Muscle of leg (tissue), 11 donors: ENCODE measurements around the gene RPL32. TPM values are rescaled to one million over a fixed set of nuclear protein-coding genes. Genes with fewer than 3 reads are reported as not detected.
A peak's percentile ranks its signal among the peaks of the same experiment; 100 is the strongest.
"Not testable (repeated sequence)": the region's sequence is repeated elsewhere in the genome, so short reads cannot be mapped to it uniquely, and the experiment has no call there.

Source experiments
- DNase-seq: peaks from one replicate; pipeline ENCODE4 v3.0.0; 2013
- H3K27ac ChIP-seq: one replicate; pipeline ENCODE4 v1.5.1; 2013; ENCODE audit warnings: mild to moderate bottlenecking, low read length, control low read depth
- H3K27me3 ChIP-seq: one replicate; pipeline ENCODE4 v1.6.1; 2013; ENCODE audit warnings: low read length; ENCODE audit not compliant: control insufficient read depth, insufficient read depth
- H3K36me3 ChIP-seq: one replicate; pipeline ENCODE4 v1.6.1; 2013; ENCODE audit warnings: low read length; ENCODE audit not compliant: control insufficient read depth, insufficient read depth
- H3K4me1 ChIP-seq: one replicate; pipeline ENCODE4 v1.6.1; 2013; ENCODE audit warnings: low read length; ENCODE audit not compliant: control insufficient read depth, insufficient read depth
- H3K4me3 ChIP-seq: one replicate; pipeline ENCODE4 v1.5.1; 2013; ENCODE audit warnings: low read length, control low read depth
- H3K9me3 ChIP-seq: replicated peaks from 2 replicates; pipeline ENCODE4 v1.6.1; 2013; ENCODE audit warnings: low read depth, low read length; ENCODE audit not compliant: control insufficient read depth
- WGBS: methylation state at CpG from one replicate; pipeline ENCODE4 v1.1.5; 2013; ENCODE audit warnings: missing lambda C conversion rate; ENCODE audit not compliant: insufficient coverage; 5-methylcytosine and 5-hydroxymethylcytosine counted together
- polyA plus RNA-seq, 8 donors: library from polyadenylated mRNA; unstranded; fragments of 120-200 nt; gene quantifications; one replicate each; pipeline versions ENCODE4 v1.2.1 to v1.2.3, GENCODE V29; 2013; ENCODE audit warnings: inconsistent platforms in 1 of 8, low replicate concordance in 1 of 8; ENCODE audit not compliant: insufficient read length in 8 of 8, insufficient read depth in 1 of 8
- total RNA-seq: library from RNA; stranded (reverse); fragments of 120-200 nt; gene quantifications from one replicate; pipeline ENCODE4 v1.2.4, GENCODE V29; 2013

Gene RPL32
- total and polyA plus RNA-seq, 9 donors = 2,697 to 4,199 (median 3,050) TPM

- H3K27ac ChIP-seq = peak overlapping the region; percentile 94
- DNase-seq = peak; percentile 74
- peaks cover 32% of the 10 kb centered on the region for H3K4me1 ChIP-seq
Observed at GRCh38 chr3:12798559-12799179, 42.7 kb downstream of the RPL32 start.

GRCh38 chr3:12797892-12798558, 43.3 kb downstream of the RPL32 start:
- Histone ChIP-seq H3K27me3 (peaks cover 2% of the 10 kb centered on the region), H3K4me3 (peak overlapping the region; percentile 86), H3K27ac (peak overlapping the region; percentile 94), H3K36me3 (peaks cover 3% of the 10 kb centered on the region), H3K9me3 (no peaks in the 10 kb centered on the region), H3K4me1 (peaks cover 32% of the 10 kb centered on the region)
- DNase-seq = no peak
- WGBS = 56% methylated on average over 5 of the region's 8 CpGs

More at GRCh38 chr3:12798559-12799179, 42.7 kb downstream of the RPL32 start:
- peaks cover 2% of the 10 kb centered on the region for H3K27me3 ChIP-seq
- H3K36me3 ChIP-seq = peaks cover 9% of the 10 kb centered on the region
- peak overlapping the region; percentile 86 for H3K4me3 ChIP-seq
- no peaks in the 10 kb centered on the region for H3K9me3 ChIP-seq
- 46% methylated on average over 8 of the region's 12 CpGs for WGBS

- DNase-seq = no peak
- H3K27me3 ChIP-seq = peaks cover 2% of the 10 kb centered on the region
- peak overlapping the region; percentile 86 for H3K4me3 ChIP-seq
- H3K9me3 ChIP-seq = no peaks in the 10 kb centered on the region
- peak overlapping the region; percentile 94 for H3K27ac ChIP-seq
- peaks cover 32% of the 10 kb centered on the region for H3K4me1 ChIP-seq
- H3K36me3 ChIP-seq = no peaks in the 10 kb centered on the region
- 49% methylated on average over 5 of the region's 17 CpGs for WGBS
Observed at GRCh38 chr3:12797124-12797891, 44.1 kb downstream of the RPL32 start.

- DNase-seq = peak; percentile 90
- H3K4me3 ChIP-seq = peak within 1 kb of the TSS; percentile 86
- no peaks in the 10 kb centered on the region for H3K9me3 ChIP-seq
- H3K27me3 ChIP-seq = peaks cover 2% of the 10 kb centered on the region
- H3K36me3 ChIP-seq = no peaks in the 10 kb centered on the region
- 6% methylated on average over 59 of the region's 61 CpGs for WGBS
- peak within 1 kb of the TSS; percentile 94 for H3K27ac ChIP-seq
- peaks cover 30% of the 10 kb centered on the region for H3K4me1 ChIP-seq
Observed at GRCh38 chr3:12796171-12797123, 44.9 kb downstream of the RPL32 start, which contains the start of gene CAND2. Gene CAND2 (plus strand): TSS chr3:12796680. CDS start chr3:12796721, 41 bp downstream.

GRCh38 chr3:12793701-12794100, 47.7 kb downstream of the RPL32 start:
- H3K27ac ChIP-seq = no peak overlapping the region
- H3K36me3 ChIP-seq = no peaks in the 10 kb centered on the region

GRCh38 chr3:12791430-12791829, 49.9 kb downstream of the RPL32 start:
- no peak for DNase-seq
- Histone ChIP-seq H3K4me1 (peaks cover 7% of the 10 kb centered on the region), H3K27me3 (no peaks in the 10 kb centered on the region), H3K9me3 (no peaks in the 10 kb centered on the region), H3K27ac (no peak overlapping the region), H3K36me3 (no peaks in the 10 kb centered on the region), H3K4me3 (no peak overlapping the region)
- 67% methylated on average over 1 of the region's 1 CpG for WGBS

More at GRCh38 chr3:12793701-12794100, 47.7 kb downstream of the RPL32 start:
- no peaks in the 10 kb centered on the region for H3K9me3 ChIP-seq
- H3K27me3 ChIP-seq = peaks cover 2% of the 10 kb centered on the region
- peaks cover 19% of the 10 kb centered on the region for H3K4me1 ChIP-seq
- no peak for DNase-seq
- H3K4me3 ChIP-seq = no peak overlapping the region
- WGBS = 50% methylated on average over 5 of the region's 5 CpGs

- not testable (repeated sequence) for H3K27ac ChIP-seq, H3K4me1 ChIP-seq, H3K9me3 ChIP-seq, DNase-seq, H3K4me3 ChIP-seq, H3K36me3 ChIP-seq, H3K27me3 ChIP-seq
- WGBS = 91% methylated on average over 19 of the region's 23 CpGs
Observed at GRCh38 chr3:12787967-12788690, 53.2 kb downstream of the RPL32 start.

- H3K9me3 ChIP-seq, DNase-seq, H3K36me3 ChIP-seq, H3K27ac ChIP-seq, H3K4me1 ChIP-seq, H3K4me3 ChIP-seq, H3K27me3 ChIP-seq: not testable (repeated sequence)
- 37% methylated on average over 6 of the region's 9 CpGs for WGBS
Observed at GRCh38 chr3:12787346-12787745, 54.0 kb downstream of the RPL32 start.

GRCh38 chr3:12785096-12785495, 56.3 kb downstream of the RPL32 start:
- Histone ChIP-seq H3K4me1 (no peaks in the 10 kb centered on the region), H3K27me3 (no peaks in the 10 kb centered on the region), H3K4me3 (no peak overlapping the region), H3K9me3 (no peaks in the 10 kb centered on the region), H3K36me3 (no peaks in the 10 kb centered on the region), H3K27ac (no peak overlapping the region)
- no peak for DNase-seq
- WGBS = no CpG with 5 or more reads among the region's 4 CpGs
